ENCODE measurements around the gene OSBPL2.

DNA sequence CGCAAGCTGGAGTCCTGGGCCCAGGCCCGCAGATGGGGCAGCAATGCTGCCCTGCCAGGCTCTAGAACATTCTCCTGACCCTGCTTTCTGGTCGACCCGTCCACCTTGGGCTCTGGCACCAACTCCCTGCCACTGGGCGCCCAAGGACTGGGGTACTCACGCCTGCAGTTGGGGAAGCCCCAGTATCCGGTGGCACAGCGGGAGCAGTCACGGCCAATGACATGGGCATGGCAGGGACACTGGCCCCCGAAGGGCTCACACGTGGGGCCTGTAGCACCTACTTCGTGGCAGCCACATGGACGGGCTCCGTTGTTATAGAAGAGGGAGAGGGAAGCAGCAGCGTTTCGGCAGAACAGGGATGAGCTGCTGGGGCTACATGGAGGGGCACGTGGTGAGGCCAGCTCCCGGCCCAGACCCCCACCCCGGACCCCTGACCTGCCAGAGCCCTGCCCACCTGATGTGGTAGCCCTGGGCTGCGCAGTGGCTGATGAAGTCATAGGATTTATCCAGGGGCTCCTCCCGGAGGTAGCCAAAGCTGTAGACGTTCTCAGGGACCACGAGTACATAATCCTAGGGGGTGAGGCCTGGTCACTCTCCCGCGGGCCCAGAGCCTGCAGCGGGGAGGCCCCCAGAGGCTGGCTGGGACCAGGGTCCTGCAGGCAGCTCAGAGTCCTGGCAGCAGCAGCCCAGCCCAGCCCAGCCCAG is 90.5 kb downstream of the OSBPL2 start:
- TF ChIP-seq, protein P1, sequence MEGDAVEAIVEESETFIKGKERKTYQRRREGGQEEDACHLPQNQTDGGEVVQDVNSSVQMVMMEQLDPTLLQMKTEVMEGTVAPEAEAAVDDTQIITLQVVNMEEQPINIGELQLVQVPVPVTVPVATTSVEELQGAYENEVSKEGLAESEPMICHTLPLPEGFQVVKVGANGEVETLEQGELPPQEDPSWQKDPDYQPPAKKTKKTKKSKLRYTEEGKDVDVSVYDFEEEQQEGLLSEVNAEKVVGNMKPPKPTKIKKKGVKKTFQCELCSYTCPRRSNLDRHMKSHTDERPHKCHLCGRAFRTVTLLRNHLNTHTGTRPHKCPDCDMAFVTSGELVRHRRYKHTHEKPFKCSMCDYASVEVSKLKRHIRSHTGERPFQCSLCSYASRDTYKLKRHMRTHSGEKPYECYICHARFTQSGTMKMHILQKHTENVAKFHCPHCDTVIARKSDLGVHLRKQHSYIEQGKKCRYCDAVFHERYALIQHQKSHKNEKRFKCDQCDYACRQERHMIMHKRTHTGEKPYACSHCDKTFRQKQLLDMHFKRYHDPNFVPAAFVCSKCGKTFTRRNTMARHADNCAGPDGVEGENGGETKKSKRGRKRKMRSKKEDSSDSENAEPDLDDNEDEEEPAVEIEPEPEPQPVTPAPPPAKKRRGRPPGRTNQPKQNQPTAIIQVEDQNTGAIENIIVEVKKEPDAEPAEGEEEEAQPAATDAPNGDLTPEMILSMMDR (IDR thresholded peaks at IDR 0.05), result no peak
- TF ChIP-seq POLR2A (IDR thresholded peaks at IDR 0.05), result no peak
